OCI-LY3 (cell line): Measurements from ENCODE around the gene ACKR4.

Experiments used
- H2AFZ ChIP-seq: fragments of 200-600, 300-600 bp; shearing (Covaris generic); 2 replicates; pipeline ENCODE4 v1.6.0; 2014; ENCODE audit warnings: antibody characterized with exemption, low read depth, low read length
- H3K27ac ChIP-seq: fragments of 200-600, 300-600 bp; sonication (generic); 2 replicates; pipeline ENCODE4 v1.5.1; 2014; ENCODE audit warnings: mild to moderate bottlenecking, low read length, moderate library complexity, mixed read lengths
- H3K27me3 ChIP-seq: fragments of 200-600, 300-600 bp; sonication (generic); 2 replicates; pipeline ENCODE4 v1.6.1; 2014; ENCODE audit warnings: low read depth, low read length, mixed read lengths
- H3K36me3 ChIP-seq: fragments of 200-600, 300-600 bp; sonication (generic); replicated peaks from 2 replicates; pipeline ENCODE3; 2014; ENCODE audit warnings: low read depth, low read length, mixed read lengths
- H3K4me1 ChIP-seq: fragments of 300-600, 200-600 bp; sonication (generic); 2 replicates; pipeline ENCODE4 v1.6.1; 2014; ENCODE audit warnings: low read length, mixed read lengths
- H3K4me2 ChIP-seq: fragments of 200-600, 300-600 bp; sonication (generic); 2 replicates; pipeline ENCODE4 v1.6.1; 2014; ENCODE audit warnings: low read length, mixed read lengths
- H3K4me3 ChIP-seq: fragments of 300-600, 200-600 bp; sonication (generic); 2 replicates; pipeline ENCODE4 v1.5.1; 2014; ENCODE audit warnings: antibody characterized with exemption, mild to moderate bottlenecking, low read length, moderate library complexity
- H3K79me2 ChIP-seq: fragments of 300-600, 200-600 bp; shearing (Covaris generic); 2 replicates; pipeline ENCODE4 v1.6.1; 2014; ENCODE audit warnings: mild to moderate bottlenecking, low read length, mixed read lengths
- H3K9ac ChIP-seq: fragments of 300-600, 200-600 bp; shearing (Covaris generic); 2 replicates; pipeline ENCODE4 v1.6.0; 2014; ENCODE audit warnings: mild to moderate bottlenecking, low read length, moderate library complexity
- H3K9me3 ChIP-seq: fragments of 200-600, 300-600 bp; shearing (Covaris generic); 2 replicates; pipeline ENCODE4 v1.6.1; 2014; ENCODE audit warnings: low read length, mixed read lengths; ENCODE audit not compliant: insufficient read depth
- H4K20me1 ChIP-seq: fragments of 200-600, 300-600 bp; sonication (generic); 2 replicates; pipeline ENCODE4 v1.6.1; 2016; ENCODE audit warnings: low read length, mixed read lengths; ENCODE audit not compliant: insufficient read depth
- CTCF ChIP-seq: fragments of 200-600, 300-600 bp; sonication (generic); IDR thresholded peaks from 2 replicates; pipeline ENCODE4 v1.5.1; 2014; ENCODE audit warnings: antibody characterized with exemption, low read length, low read depth
- EZH2phosphoT487 ChIP-seq: fragments of 200-600 bp; shearing (Covaris generic); IDR thresholded peaks from 2 replicates; pipeline ENCODE4 v1.6.1; 2018; ENCODE audit warnings: antibody characterized with exemption, mixed run types, low read depth

The ACKR4 gene

DNA sequence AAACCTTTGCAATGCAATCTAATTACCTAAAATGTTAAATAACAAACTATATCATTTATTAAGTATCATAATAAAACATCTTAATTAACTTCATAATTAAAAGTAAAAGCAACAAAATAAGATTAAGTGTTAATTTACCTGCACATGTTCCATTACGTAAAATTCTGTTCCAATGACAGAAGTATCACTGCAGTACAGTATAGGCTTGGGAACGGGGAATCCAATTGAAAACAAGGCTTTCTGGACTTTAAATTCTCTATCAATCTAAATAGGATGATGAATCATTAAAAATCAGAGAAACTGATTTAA is 45.4 kb downstream of the ACKR4 start:
- no peak overlapping the region for H3K27ac ChIP-seq
- no peaks in the 10 kb centered on the region for H3K9me3 ChIP-seq
- H3K4me3 ChIP-seq = no peak overlapping the region
- H3K36me3 ChIP-seq = peaks cover 3% of the 10 kb centered on the region
- H4K20me1 ChIP-seq = 0 out of 2 replicates have a peak, but pooled peaks cover 5% of the 10 kb centered on the region
- H3K9ac ChIP-seq = no peak overlapping the region
- no peaks in the 10 kb centered on the region for H3K27me3 ChIP-seq
- H2AFZ ChIP-seq = no peak overlapping the region
- H3K4me2 ChIP-seq = no peak overlapping the region
- no peaks in the 10 kb centered on the region for H3K4me1 ChIP-seq
- TF ChIP-seq EZH2phosphoT487 (no peak), CTCF (no peak)
- no peaks in the 10 kb centered on the region for H3K79me2 ChIP-seq

- Histone ChIP-seq H3K4me3 (no peak overlapping the region), H2AFZ (no peak overlapping the region)
Measured at GRCh38 chr3:132643366-132643765, 46.3 kb downstream of the ACKR4 start.

GRCh38 chr3:132645058-132645457 is 48.0 kb downstream of the ACKR4 start:
- Histone ChIP-seq H3K4me1 (peaks cover 2% of the 10 kb centered on the region; the same call in 1 of the 2 replicates), H3K27ac (no peak overlapping the region), H4K20me1 (0 out of 2 replicates have a peak, but pooled peaks cover 5% of the 10 kb centered on the region), H3K4me2 (no peak overlapping the region), H3K36me3 (no peaks in the 10 kb centered on the region), H3K27me3 (no peaks in the 10 kb centered on the region), H3K4me3 (no peak overlapping the region), H3K9me3 (no peaks in the 10 kb centered on the region), H3K9ac (no peak overlapping the region), H2AFZ (no peak overlapping the region), H3K79me2 (no peaks in the 10 kb centered on the region)
- TF ChIP-seq EZH2phosphoT487 (no peak), CTCF (no peak)

More at GRCh38 chr3:132643366-132643765, 46.3 kb downstream of the ACKR4 start:
- H4K20me1 ChIP-seq = 0 out of 2 replicates have a peak, but pooled peaks cover 5% of the 10 kb centered on the region
- no peak overlapping the region for H3K9ac ChIP-seq
- no peaks in the 10 kb centered on the region for H3K4me1 ChIP-seq
- no peaks in the 10 kb centered on the region for H3K79me2 ChIP-seq
- no peak for TF ChIP-seq EZH2phosphoT487
- TF ChIP-seq CTCF = no peak
- no peak overlapping the region for H3K27ac ChIP-seq
- H3K4me2 ChIP-seq = no peak overlapping the region
- no peaks in the 10 kb centered on the region for H3K36me3 ChIP-seq
- no peaks in the 10 kb centered on the region for H3K27me3 ChIP-seq
- H3K9me3 ChIP-seq = no peaks in the 10 kb centered on the region

DNA sequence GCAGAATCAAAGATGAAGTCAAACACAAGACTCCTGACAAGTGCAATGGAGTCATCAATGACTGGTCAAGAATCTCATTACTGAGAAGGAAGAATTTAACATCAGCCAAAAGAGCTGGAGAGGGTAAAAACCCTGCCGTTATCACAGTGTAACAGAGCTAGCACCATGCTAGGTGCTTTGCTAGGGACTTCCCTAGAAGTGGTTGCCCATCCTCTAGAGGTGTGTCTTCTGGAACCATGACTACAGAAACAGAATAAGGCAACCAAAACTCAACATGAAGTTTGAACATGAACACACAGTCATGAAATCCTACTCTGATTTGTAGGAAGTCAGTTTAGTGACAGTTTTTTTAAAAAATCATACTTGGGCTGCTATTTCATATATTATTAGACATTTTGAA is 53.1 kb downstream of the ACKR4 start:
- Histone ChIP-seq H3K27me3 (no peaks in the 10 kb centered on the region), H4K20me1 (0 out of 2 replicates have a peak, but pooled peaks cover 5% of the 10 kb centered on the region), H3K4me1 (peaks cover 6% of the 10 kb centered on the region; the same call in 1 of the 2 replicates), H3K36me3 (no peaks in the 10 kb centered on the region), H3K4me2 (no peak overlapping the region), H2AFZ (no peak overlapping the region), H3K79me2 (no peaks in the 10 kb centered on the region), H3K27ac (no peak overlapping the region), H3K4me3 (no peak overlapping the region), H3K9me3 (no peaks in the 10 kb centered on the region), H3K9ac (no peak overlapping the region)
- TF ChIP-seq EZH2phosphoT487 (no peak), CTCF (no peak)
